GM19324 (cell line): ENCODE results near the gene ALPK3.
"Not testable (repeated sequence)": the region's sequence is repeated elsewhere in the genome, so short reads cannot be mapped to it uniquely, and the experiment has no call there.

Source experiments
- ATAC-seq: cut with Tn5 transposase; IDR thresholded peaks from one replicate; pipeline ENCODE4 v1.9.1; 2021; ENCODE audit warnings: mild to moderate bottlenecking, moderate library complexity; ENCODE audit not compliant: unreplicated experiment, low FRiP score

ALPK3 gene

GRCh38 chr15:84840255-84840654 is 23.1 kb downstream of the ALPK3 start:
- no peak for ATAC-seq

GRCh38 chr15:84840741-84841429 is 23.7 kb downstream of the ALPK3 start:
- no peak for ATAC-seq

GRCh38 chr15:84842781-84843180 is 25.6 kb downstream of the ALPK3 start:
- no peak for ATAC-seq

- no peak for ATAC-seq
Measured at GRCh38 chr15:84844964-84845363, 27.8 kb downstream of the ALPK3 start.

- not testable (repeated sequence) for ATAC-seq
Measured at GRCh38 chr15:84845631-84846030, 28.5 kb downstream of the ALPK3 start.

GRCh38 chr15:84846269-84846668 is 29.1 kb downstream of the ALPK3 start:
- no peak for ATAC-seq

- no peak for ATAC-seq
Measured at GRCh38 chr15:84847382-84847781, 30.2 kb downstream of the ALPK3 start.

GRCh38 chr15:84852212-84852611 is 35.1 kb downstream of the ALPK3 start:
- ATAC-seq, result no peak

GRCh38 chr15:84855136-84855535 is 38.0 kb downstream of the ALPK3 start:
- no peak for ATAC-seq

- no peak for ATAC-seq
Measured at GRCh38 chr15:84855765-84856164, 38.6 kb downstream of the ALPK3 start.

GRCh38 chr15:84856731-84857417 is 39.7 kb downstream of the ALPK3 start:
- no peak for ATAC-seq

- ATAC-seq, result no peak
Measured at GRCh38 chr15:84857418-84858004, 40.4 kb downstream of the ALPK3 start.

- no peak for ATAC-seq
Measured at GRCh38 chr15:84858231-84858630, 41.1 kb downstream of the ALPK3 start.

GRCh38 chr15:84859144-84859543 is 42.0 kb downstream of the ALPK3 start:
- no peak for ATAC-seq

GRCh38 chr15:84859651-84860050 is 42.5 kb downstream of the ALPK3 start:
- no peak for ATAC-seq

GRCh38 chr15:84861781-84862180 is 44.6 kb downstream of the ALPK3 start:
- no peak for ATAC-seq

- ATAC-seq, result no peak
Measured at GRCh38 chr15:84862214-84862975, 45.2 kb downstream of the ALPK3 start.

GRCh38 chr15:84863565-84864443 is 46.6 kb downstream of the ALPK3 start:
- ATAC-seq, result no peak

- ATAC-seq, result no peak
Measured at GRCh38 chr15:84864444-84864795, 47.3 kb downstream of the ALPK3 start.

- ATAC-seq, result no peak
Measured at GRCh38 chr15:84865074-84865569, 48.0 kb downstream of the ALPK3 start.
